ENCODE measurements around the gene RNF13. TPM values are rescaled to one million over a fixed set of nuclear protein-coding genes. Genes with fewer than 3 reads are reported as not detected.

RNF13 gene
- total RNA-seq, 1 donor from 2014 or later, result 27.1 TPM

GRCh38 chr3:149957361-149958125 lies 144.5 kb downstream of the RNF13 start:
- TF ChIP-seq CTCF (conservative IDR thresholded peaks at IDR 0.05; ENCODE audit: low read depth, low read length), result no peak

GRCh38 chr3:149958171-149958796 lies 145.3 kb downstream of the RNF13 start:
- no peak overlapping the region for H3K4me3 ChIP-seq (ENCODE audit: low read depth, low read length)
- peak; percentile 19 for TF ChIP-seq CTCF (conservative IDR thresholded peaks at IDR 0.05; ENCODE audit: low read depth, low read length)
- DNase-seq (ENCODE audit: low read depth), result no peak

More at GRCh38 chr3:149957361-149958125, 144.5 kb downstream of the RNF13 start:
- H3K4me3 ChIP-seq (ENCODE audit: low read depth, low read length), result no peak overlapping the region
- DNase-seq (ENCODE audit: low read depth), result no peak

- no peak overlapping the region for H3K4me3 ChIP-seq (ENCODE audit: low read depth, low read length)
- no peak for TF ChIP-seq CTCF (conservative IDR thresholded peaks at IDR 0.05; ENCODE audit: low read depth, low read length)
- DNase-seq (ENCODE audit: low read depth), result no peak
These were observed 146.4 kb downstream of the RNF13 start for GRCh38 chr3:149959443-149959842.

- no peak for DNase-seq (ENCODE audit: low read depth)
- no peak overlapping the region for H3K4me3 ChIP-seq (ENCODE audit: low read depth, low read length)
- TF ChIP-seq CTCF (conservative IDR thresholded peaks at IDR 0.05; ENCODE audit: low read depth, low read length), result no peak
These were observed 150.5 kb downstream of the RNF13 start for GRCh38 chr3:149963485-149963884.

GRCh38 chr3:149964291-149964690 lies 151.3 kb downstream of the RNF13 start:
- no peak for DNase-seq (ENCODE audit: low read depth)
- TF ChIP-seq CTCF (conservative IDR thresholded peaks at IDR 0.05; ENCODE audit: low read depth, low read length), result no peak

GRCh38 chr3:149965278-149965677 lies 152.3 kb downstream of the RNF13 start:
- TF ChIP-seq CTCF (conservative IDR thresholded peaks at IDR 0.05; ENCODE audit: low read depth, low read length), result no peak
- DNase-seq (ENCODE audit: low read depth), result no peak
- H3K4me3 ChIP-seq (ENCODE audit: low read depth, low read length), result no peak overlapping the region

More at GRCh38 chr3:149964291-149964690, 151.3 kb downstream of the RNF13 start:
- H3K4me3 ChIP-seq (ENCODE audit: low read depth, low read length), result no peak overlapping the region

Measured in epithelial cell of proximal tubule (primary cell).